GM21737 (cell line): ENCODE data around the gene GHDC.
"Not testable (repeated sequence)": the region's sequence is repeated elsewhere in the genome, so short reads cannot be mapped to it uniquely, and the experiment has no call there.

Experiments used
- ATAC-seq: cut with Tn5 transposase; IDR thresholded peaks from one replicate; pipeline ENCODE4 v1.9.1; 2021; ENCODE audit warnings: mild to moderate bottlenecking, moderate library complexity; ENCODE audit not compliant: unreplicated experiment

GHDC gene

GRCh38 chr17:42193969-42194899, at the start of gene GHDC:
TSS of gene GHDC (minus strand) at chr17:42194494. CDS start at chr17:42193581, 913 bp downstream.
- ATAC-seq = peak; percentile 80

- no peak for ATAC-seq
Measured at GRCh38 chr17:42243493-42243982, 49.2 kb upstream of the GHDC start.

GRCh38 chr17:42241871-42242270, 47.6 kb upstream of the GHDC start:
- no peak for ATAC-seq

DNA sequence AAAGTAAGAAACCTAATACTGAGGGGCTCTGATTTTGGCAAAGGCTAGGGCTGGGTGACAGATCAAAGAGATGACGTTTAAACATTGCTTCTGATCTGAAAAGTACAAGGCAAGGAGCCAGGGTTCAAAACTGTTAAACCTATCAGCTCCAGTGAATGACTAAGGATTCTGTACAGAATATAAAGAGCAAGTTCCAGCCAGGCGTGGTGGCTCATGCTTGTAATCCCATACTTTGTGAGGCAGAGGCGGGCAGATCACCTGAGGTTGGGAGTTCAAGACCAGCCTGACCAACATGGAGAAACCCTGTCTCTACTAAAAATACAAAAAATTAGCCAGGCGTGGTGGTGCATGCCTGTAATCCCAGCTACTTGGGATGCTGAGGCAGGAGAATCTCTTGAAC, 46.6 kb upstream of the GHDC start:
- not testable (repeated sequence) for ATAC-seq

GRCh38 chr17:42240201-42240600, 45.9 kb upstream of the GHDC start:
- no peak for ATAC-seq

- ATAC-seq = not testable (repeated sequence)
Measured at GRCh38 chr17:42239576-42239975, 45.3 kb upstream of the GHDC start.

- no peak for ATAC-seq
Measured at GRCh38 chr17:42236760-42237159, 42.5 kb upstream of the GHDC start.

DNA sequence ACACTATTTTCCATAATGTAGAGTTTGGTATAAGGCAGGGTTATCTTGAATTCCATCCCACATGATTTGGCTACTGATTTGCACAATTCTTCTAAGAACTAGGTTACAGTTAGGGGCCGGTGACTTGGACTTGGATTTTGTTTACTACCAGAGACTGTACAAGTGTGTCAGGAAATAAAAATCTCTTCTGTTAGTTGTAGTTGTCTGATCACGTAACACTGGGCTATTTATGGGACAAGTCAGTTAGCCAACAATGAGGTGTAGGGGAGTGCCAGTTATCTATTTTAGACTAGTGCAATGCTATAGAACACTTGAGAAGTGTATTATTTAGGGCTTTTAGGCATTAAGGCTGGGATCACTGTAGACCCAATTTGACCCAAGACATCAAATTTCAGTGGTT, 39.7 kb upstream of the GHDC start:
- no peak for ATAC-seq

DNA sequence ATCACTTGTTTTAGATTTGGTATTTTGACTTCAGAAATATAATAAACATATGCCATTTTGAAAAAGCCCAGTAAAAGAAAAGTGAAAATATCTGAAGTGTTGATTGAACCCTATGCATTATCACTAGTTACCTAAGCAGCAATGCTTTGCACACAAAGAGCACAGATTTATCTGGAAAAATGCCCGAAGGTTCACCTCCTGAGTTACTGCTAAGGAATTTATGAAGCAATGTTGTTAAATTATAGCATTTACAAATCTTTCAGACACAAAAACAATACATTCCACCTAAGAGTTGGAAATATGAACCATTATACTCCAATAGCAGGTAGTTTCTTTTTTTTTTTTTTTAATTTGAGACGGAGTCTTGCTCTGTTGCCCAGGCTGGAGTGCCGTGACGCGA, 38.9 kb upstream of the GHDC start:
- no peak for ATAC-seq

GRCh38 chr17:42230225-42230624, 35.9 kb upstream of the GHDC start:
- ATAC-seq = no peak

DNA sequence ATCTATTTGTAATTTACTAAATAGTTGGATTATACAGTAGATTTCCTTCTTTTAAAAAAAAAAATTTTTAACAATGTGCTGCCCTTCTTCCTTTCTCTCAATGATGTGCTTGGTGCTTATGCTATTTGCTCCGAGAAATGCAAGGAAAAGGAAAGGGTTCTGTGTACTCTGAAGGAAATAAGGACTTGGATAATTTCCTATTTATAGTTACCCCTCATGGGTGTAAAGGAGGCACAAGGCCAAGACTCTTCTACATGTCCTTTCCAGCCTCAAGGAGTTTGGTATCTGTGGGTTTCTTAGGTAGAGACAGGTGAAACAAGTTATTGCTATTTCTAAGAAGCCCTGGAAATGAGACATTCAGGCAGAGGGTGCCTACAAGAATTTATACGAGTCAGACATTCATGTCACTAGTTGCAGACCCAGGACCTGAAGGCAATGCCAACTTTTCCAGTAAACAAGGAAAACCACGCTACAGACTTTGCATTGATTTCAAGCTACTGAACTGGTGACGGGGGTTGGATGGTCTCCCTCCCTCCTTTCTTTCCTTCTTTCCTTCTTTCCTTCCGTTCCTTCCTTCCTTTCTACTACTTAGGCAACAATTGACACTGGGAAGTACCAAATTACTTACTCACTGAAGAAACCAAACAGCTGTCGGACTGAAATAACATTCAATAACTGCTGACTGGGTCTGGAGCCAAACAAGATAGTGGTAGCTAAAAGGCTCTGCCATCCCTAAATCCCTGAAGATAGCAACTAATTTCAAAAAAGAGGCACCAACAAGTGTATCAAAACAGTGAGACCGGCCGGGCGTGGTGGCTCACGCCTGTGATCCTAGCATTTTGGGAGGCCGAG, 33.8 kb upstream of the GHDC start:
- no peak for ATAC-seq

- no peak for ATAC-seq
Measured at GRCh38 chr17:42225646-42226045, 31.4 kb upstream of the GHDC start.

GRCh38 chr17:42224651-42225050, 30.4 kb upstream of the GHDC start:
- no peak for ATAC-seq

DNA sequence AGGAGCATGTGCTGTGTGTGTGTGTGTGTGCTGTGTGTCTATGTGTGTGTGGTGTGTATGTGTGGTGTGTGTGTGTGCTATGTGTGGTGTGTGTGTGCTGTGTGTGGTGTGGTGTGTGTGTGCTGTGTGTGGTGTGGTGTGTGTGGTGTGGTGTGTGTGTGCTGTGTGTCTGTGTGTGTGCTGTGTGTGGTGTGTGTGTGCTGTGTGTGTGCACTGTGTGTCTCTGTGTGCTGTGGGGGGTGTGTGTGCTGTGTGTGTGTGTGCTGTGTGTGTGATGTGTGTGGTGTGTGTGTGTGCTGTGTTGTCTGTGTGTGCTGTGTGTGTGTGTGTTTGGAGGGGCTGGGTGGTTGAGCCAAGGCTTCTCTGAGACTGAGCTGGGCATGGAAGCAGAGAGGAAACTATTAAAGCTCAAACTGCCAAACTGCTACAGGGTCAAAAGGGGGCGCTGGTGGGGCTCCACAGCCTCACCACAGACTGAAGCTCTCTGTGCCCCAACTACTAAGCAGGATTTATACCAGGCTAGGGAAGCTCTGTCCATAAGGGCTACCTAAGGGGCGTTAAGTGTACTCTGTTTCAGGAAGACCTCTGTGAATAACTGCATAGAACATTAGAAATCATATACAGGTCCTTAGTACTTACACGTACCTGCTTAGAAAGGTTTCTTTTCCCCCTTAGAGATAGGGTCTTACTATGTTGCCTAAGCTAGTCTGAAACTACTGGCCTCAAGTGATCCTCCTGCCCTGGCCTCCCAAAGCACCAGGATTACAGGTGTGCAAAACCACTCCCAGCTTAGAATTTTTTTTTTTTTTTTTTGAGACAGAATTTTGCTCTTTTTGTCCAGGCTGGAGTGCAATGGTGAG, 27.8 kb upstream of the GHDC start:
- no peak for ATAC-seq

GRCh38 chr17:42219280-42219679, 25.0 kb upstream of the GHDC start:
- ATAC-seq = not testable (repeated sequence)

DNA sequence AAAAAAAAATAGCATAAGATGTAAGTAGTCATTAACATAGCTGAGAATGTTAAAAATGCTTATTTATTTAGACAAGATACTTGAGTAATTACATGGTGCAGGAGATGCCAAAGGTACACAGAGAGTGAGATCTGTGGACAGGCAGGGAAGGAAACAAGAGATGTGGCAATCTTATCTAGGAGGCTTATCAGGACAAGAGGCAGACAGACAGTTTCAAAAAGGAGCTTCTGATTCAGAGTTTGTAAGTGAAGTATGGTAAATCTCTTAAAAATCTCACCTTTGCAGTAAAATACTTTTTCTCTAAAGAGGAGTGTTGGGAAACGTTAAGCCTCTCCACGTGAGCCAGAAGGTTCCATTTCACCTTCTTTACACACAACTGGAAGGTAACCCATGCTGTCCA, 19.9 kb upstream of the GHDC start:
- no peak for ATAC-seq

DNA sequence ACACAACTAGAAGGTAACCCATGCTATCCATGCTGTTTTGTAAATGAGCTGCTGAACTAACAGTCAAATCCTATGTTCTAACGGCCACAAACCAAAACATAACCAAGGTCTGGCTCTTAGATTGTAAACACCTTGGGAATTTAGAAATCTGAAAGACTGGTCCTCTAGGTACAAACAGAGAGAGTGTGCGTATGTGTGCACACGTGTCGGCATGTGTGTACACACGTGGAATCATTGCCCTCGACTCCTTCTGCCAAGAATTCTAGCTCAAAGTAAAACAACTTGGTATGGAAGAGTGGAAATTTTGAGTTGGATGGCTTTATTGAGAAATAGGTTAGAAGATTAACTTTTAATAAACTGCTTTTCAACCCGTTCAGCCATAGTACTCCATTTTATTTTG, 18.1 kb upstream of the GHDC start:
- no peak for ATAC-seq

DNA sequence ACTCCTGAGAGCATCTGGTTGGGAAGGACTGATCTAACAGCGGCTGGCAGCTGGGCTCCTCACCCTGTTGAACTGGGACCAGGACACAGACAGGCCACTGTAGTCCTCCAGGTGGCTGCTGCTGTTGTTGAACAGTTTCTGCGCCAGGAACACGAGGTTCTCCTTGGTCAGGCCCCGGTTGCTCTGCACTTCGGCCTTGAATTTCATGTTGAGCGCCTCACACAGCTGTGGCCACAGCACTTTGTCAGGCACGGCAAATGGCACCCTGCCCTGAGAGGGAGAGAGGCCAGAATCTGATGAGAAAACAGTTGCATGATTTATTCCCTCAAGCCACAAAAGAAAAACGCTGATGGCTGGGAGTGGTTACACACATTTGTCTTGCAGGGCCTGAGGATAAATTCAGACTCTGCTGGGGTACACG, 17.6 kb upstream of the GHDC start:
- not testable (repeated sequence) for ATAC-seq

DNA sequence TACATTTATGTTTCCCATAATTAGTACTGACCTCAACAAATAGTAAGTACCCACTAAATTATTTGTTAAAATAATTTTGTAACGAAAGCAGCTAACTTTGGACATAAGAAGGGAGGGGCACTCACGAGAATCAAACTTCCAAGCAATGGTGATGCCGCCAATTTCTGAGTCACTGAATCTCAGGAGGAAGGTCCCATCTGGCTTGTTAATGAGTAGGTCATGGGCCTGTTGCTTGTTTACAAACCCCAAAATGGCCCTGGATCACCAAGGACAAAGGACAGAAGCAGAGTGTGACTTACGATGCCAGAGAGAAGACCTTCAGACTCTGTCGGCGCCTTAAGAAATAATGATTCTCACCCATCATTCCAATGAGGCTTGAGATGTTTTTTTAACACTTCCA, 15.8 kb upstream of the GHDC start:
- ATAC-seq = no peak

DNA sequence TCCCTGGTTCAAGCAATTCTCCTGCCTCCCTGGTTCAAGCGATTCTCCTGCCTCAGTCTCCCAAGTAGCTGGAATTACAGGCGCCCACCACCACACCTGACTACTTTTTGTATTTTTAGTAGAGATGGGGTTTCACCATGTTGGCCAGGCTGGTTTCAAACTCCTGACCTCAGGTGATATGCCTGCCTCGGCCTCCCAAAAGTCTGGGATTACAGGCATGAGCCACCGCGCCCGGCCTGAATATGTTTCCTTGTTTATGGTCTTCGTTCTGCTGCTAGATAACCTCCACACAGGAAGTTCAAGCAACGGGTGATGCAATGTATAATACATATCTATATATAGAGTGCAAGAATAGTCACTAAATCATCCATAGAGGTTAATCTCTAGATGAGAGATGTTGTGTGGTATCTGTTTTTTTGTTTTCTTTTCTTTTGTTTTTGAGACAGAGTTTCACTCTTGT, 11.9 kb upstream of the GHDC start:
- ATAC-seq = not testable (repeated sequence)

- no peak for ATAC-seq
Measured at GRCh38 chr17:42203354-42203753, 9.1 kb upstream of the GHDC start.
